HepG2 (cell line): ENCODE measurements around the gene LCP2. TPM values are rescaled to one million over a fixed set of nuclear protein-coding genes. Genes with fewer than 3 reads are reported as not detected.

Source experiments
- ATAC-seq: fragments of 200-7000 bp; cut with Tn5 transposase; 3 replicates; pipeline ENCODE4 v1.9.1; 2020; ENCODE audit warnings: mild to moderate bottlenecking, moderate library complexity
- BruUV-seq: library from RNA; stranded (reverse); fragments of 400-500 nt; replicated peaks from 2 replicates; lab custom pipeline; 2021; lab: Mats Ljungman, UMichigan
- CTCF ChIA-PET: fragments of 300-600 bp; formaldehyde crosslinking; extraction: SDS; loops from one replicate; lab custom pipeline; 2021; ENCODE audit warnings: low total read pairs, inconsistent platforms, low intra/inter-chr PET ratio; lab: Yijun Ruan, JAX
- POLR2A ChIA-PET: fragments of 350-600 bp; sonication (Branson Sonifier 250); formaldehyde crosslinking; loops from one replicate; lab custom pipeline; 2020; ENCODE audit warnings: antibody characterized with exemption, inconsistent platforms; lab: Yijun Ruan, JAX
- DNase-seq: peaks from one replicate; pipeline ENCODE4 v3.0.0-alpha.2; 2015; ENCODE audit warnings: low spot score
- FAIRE-seq: peaks from 3 replicates; lab custom pipeline; 2011; peaks lifted over from hg19 to GRCh38; lab: Jason Lieb, UNC
- H2AFZ ChIP-seq: one replicate; pipeline ENCODE4 v1.6.1; 2011; ENCODE audit warnings: low read length, inconsistent platforms
- H3K27ac ChIP-seq: fragments of 300-600 bp; 3 replicates; pipeline ENCODE4 v1.8.0; 2011; ENCODE audit warnings: mixed run types, mild to moderate bottlenecking, mixed read lengths, low read length, inconsistent platforms; ENCODE audit not compliant: insufficient read depth; ENCODE audit errors: extremely low read length
- H3K27me3 ChIP-seq, 2 experiments: fragments of 200-600 bp in 1 of 2; 2 replicates in 1 of 2; 3 replicates in 1 of 2; pipeline versions ENCODE4 v1.6.0 to v1.8.0; 2011; ENCODE audit warnings: low read length in 2 of 2, mild to moderate bottlenecking in 2 of 2, moderate library complexity in 2 of 2, inconsistent platforms in 1 of 2; ENCODE audit not compliant: insufficient read depth in 2 of 2, control insufficient read depth in 1 of 2
- H3K36me3 ChIP-seq, 2 experiments: fragments of 200-600 bp in 1 of 2; replicated peaks in 1 of 2; 2 replicates in 1 of 2; 3 replicates in 1 of 2; pipeline versions ENCODE4 v1.5.1 to v1.8.0; 2011; ENCODE audit warnings: low read length in 2 of 2, inconsistent platforms in 1 of 2; ENCODE audit not compliant: insufficient read depth in 2 of 2, control insufficient read depth in 1 of 2
- H3K4me1 ChIP-seq: 2 replicates; pipeline ENCODE4 v1.5.1; 2012; ENCODE audit warnings: low read length, inconsistent platforms; ENCODE audit not compliant: insufficient read depth
- H3K4me2 ChIP-seq: 2 replicates; pipeline ENCODE4 v1.6.0; 2011; ENCODE audit warnings: low read depth, low read length, inconsistent platforms
- H3K4me3 ChIP-seq, 3 experiments: fragments of 200-600 bp in 1 of 3; sonication (generic), shearing (Covaris generic) in 1 of 3; replicated peaks in 1 of 3; 2 replicates each; pipeline ENCODE4 v1.5.1; 2011 to 2016; ENCODE audit warnings: low read length in 3 of 3, inconsistent platforms in 2 of 3, low read depth in 2 of 3, mild to moderate bottlenecking in 2 of 3, control low read depth in 1 of 3, mixed read lengths in 1 of 3; ENCODE audit not compliant: insufficient read depth in 1 of 3
- H3K79me2 ChIP-seq: one replicate; pipeline ENCODE4 v1.6.1; 2011; ENCODE audit warnings: low read length, inconsistent platforms; ENCODE audit not compliant: insufficient read depth
- H3K9ac ChIP-seq: 2 replicates; pipeline ENCODE4 v1.6.0; 2011; ENCODE audit warnings: mild to moderate bottlenecking, low read depth, low read length, inconsistent platforms; ENCODE audit not compliant: insufficient read depth
- H3K9me3 ChIP-seq: 2 replicates; pipeline ENCODE4 v1.5.1; 2012; ENCODE audit warnings: mild to moderate bottlenecking, low read length
- H4K20me1 ChIP-seq: 2 replicates; pipeline ENCODE4 v1.6.0; 2011; ENCODE audit warnings: inconsistent platforms, mild to moderate bottlenecking, low read length, moderate library complexity; ENCODE audit not compliant: insufficient read depth
- ARHGAP35 ChIP-seq: sonication (generic); formaldehyde crosslinking; IDR thresholded peaks from 2 replicates; pipeline ENCODE4 v1.9.0; 2022; ENCODE audit warnings: mild to moderate bottlenecking, inconsistent platforms, moderate library complexity, missing genetic modification reagents, borderline replicate concordance
- CBX5 ChIP-seq: sonication (generic); formaldehyde crosslinking; IDR thresholded peaks from 2 replicates; pipeline ENCODE4 v1.4.0; 2020; ENCODE audit warnings: missing genetic modification reagents, borderline replicate concordance
- CSRNP2 ChIP-seq: sonication (generic); formaldehyde crosslinking; conservative IDR thresholded peaks from 2 replicates; pipeline ENCODE4 v1.8.0; 2022; ENCODE audit warnings: low read depth, missing genetic modification reagents
- FOSL1 ChIP-seq: sonication (generic); formaldehyde crosslinking; IDR thresholded peaks from 2 replicates; pipeline ENCODE4 v1.9.0; 2021; ENCODE audit warnings: missing genetic modification reagents, borderline replicate concordance
- HDAC2 ChIP-seq: sonication (generic); formaldehyde crosslinking; IDR thresholded peaks from 2 replicates; pipeline ENCODE4 v1.4.0; 2020; ENCODE audit warnings: missing genetic modification reagents
- HNF4G ChIP-seq, 2 experiments: sonication (generic) in 1 of 2; formaldehyde crosslinking in 1 of 2; IDR thresholded peaks; 2 replicates each; pipeline versions ENCODE4 v1.4.0 to v1.6.1; 2011 to 2020; ENCODE audit warnings: borderline replicate concordance in 2 of 2, low read depth in 2 of 2, mild to moderate bottlenecking in 2 of 2, low read length in 1 of 2, missing genetic modification reagents in 1 of 2, moderate library complexity in 1 of 2
- NFRKB ChIP-seq: fragments of 450-650 bp; IDR thresholded peaks from 2 replicates; pipeline ENCODE4 v1.6.1; 2017
- PHF5A ChIP-seq: IDR thresholded peaks from one replicate; pipeline ENCODE4 v1.6.1; 2018; ENCODE audit warnings: low read depth, missing genetic modification reagents; ENCODE audit not compliant: unreplicated experiment
- RXRA ChIP-seq: sonication (generic); formaldehyde crosslinking; IDR thresholded peaks from 2 replicates; pipeline ENCODE4 v1.5.1; 2020; ENCODE audit warnings: missing genetic modification reagents
- SALL1 ChIP-seq: sonication (generic); formaldehyde crosslinking; IDR thresholded peaks from 2 replicates; pipeline ENCODE4 v1.8.0; 2022; ENCODE audit warnings: mild to moderate bottlenecking, missing genetic modification reagents
- SYNCRIP ChIP-seq: fragments of 200-400 bp; formaldehyde crosslinking; IDR thresholded peaks from 2 replicates; pipeline ENCODE4 v1.6.1; 2018; ENCODE audit warnings: mild to moderate bottlenecking, low read depth, low read length; ENCODE audit not compliant: insufficient read depth
- TOE1 ChIP-seq: sonication (generic); formaldehyde crosslinking; IDR thresholded peaks from 2 replicates; pipeline ENCODE4 v1.4.0; 2020; ENCODE audit warnings: mild to moderate bottlenecking, missing genetic modification reagents
- ZFP41 ChIP-seq: sonication (generic); formaldehyde crosslinking; IDR thresholded peaks from 2 replicates; pipeline ENCODE4 v1.4.0; 2020; ENCODE audit warnings: mild to moderate bottlenecking, missing genetic modification reagents, borderline replicate concordance
- ZNF274 ChIP-seq: sonication (generic); formaldehyde crosslinking; IDR thresholded peaks from 2 replicates; pipeline ENCODE4 v1.5.1; 2020; ENCODE audit warnings: mild to moderate bottlenecking, missing genetic modification reagents
- ZNF577 ChIP-seq: sonication (generic); formaldehyde crosslinking; IDR thresholded peaks from 2 replicates; pipeline ENCODE4 v1.4.0; 2020; ENCODE audit warnings: mild to moderate bottlenecking, low read depth, missing genetic modification reagents, borderline replicate concordance
- ZNF672 ChIP-seq: sonication (generic); formaldehyde crosslinking; IDR thresholded peaks from 2 replicates; pipeline ENCODE4 v1.8.1; 2022; ENCODE audit warnings: missing genetic modification reagents
- WGBS: methylation state at CpG from one replicate; pipeline ENCODE4 v1.1.6; 2017; ENCODE audit warnings: low lambda C conversion rate; 5-methylcytosine and 5-hydroxymethylcytosine counted together
- in situ Hi-C: cut with HindIII; loops from 2 replicates; pipeline ENCODE4 v1.10.0; 2017; ENCODE audit warnings: low pct_unique_long_range_greater_than_20kb; ENCODE audit not compliant: extremely low pct_ligation_motif_present
- intact Hi-C: fragments of 100-400 bp; cut with micrococcal nuclease; formaldehyde crosslinking; loops from one replicate; pipeline ENCODE4 v1.10.0; 2022; ENCODE audit not compliant: unreplicated experiment
- polyA plus RNA-seq, 8 experiments: library from polyadenylated mRNA; depleted of rRNA in 3 of 8; stranded (reverse) in 7 of 8; unstranded in 1 of 8; fragments of >200 nt; fragmentation: Illumina TruSeq in 4 of 8; extraction: Trizol in 4 of 8; gene quantifications; 2 replicates each; pipeline versions ENCODE4 v1.2.1 to v1.2.3, GENCODE V29; 2011 to 2016; ENCODE audit warnings: low read depth in 4 of 8, missing spikeins in 1 of 8, mixed read lengths in 1 of 8; ENCODE audit not compliant: insufficient read depth in 1 of 8
- total RNA-seq, 5 experiments: library from RNA; depleted of rRNA; stranded (reverse); fragments of >200 nt; fragmentation: Illumina TruSeq; extraction: Trizol; gene quantifications; 2 replicates each; pipeline ENCODE4 v1.2.3, GENCODE V29; 2016; ENCODE audit warnings: low read depth in 1 of 5

Gene LCP2
- total and polyA plus RNA-seq, 2 of the 13 experiments (the other 11 are each of a cell fraction or from before 2014, with no cell fraction given) = not detected

DNA sequence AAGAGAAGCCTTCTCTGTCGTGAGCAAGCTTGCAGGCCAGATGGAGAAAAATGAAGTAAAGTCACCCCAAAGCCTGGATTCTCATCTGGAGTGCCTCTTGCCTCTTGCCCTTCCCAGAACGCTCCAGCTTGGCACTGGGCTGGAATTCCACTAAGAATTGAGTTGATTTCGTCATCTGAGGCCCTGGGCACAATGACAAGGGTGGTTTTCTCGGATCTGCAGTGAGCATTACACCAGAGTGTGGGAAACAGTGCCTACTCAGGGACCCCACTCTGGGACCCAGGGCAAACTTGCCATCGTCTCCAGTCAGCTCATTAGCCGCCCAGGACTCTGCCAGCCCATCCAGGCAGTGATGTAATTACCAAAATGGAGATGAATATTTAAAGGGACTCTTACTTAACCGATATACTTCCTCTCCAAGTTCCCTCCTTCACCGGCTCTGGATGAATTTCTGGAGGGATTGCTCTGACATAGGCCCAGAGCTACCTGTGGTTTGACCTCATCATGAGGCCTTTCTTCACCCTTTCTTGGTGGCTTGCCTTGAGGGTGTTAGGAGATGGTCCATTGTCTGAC lies 44.7 kb upstream of the LCP2 start:
- no peaks in the 10 kb centered on the region for H3K4me1 ChIP-seq
- ATAC-seq = no peak
- ChIA-PET CTCF (no interaction called here), POLR2A (no interaction called here)
- in situ Hi-C loops = no loop called here
- intact Hi-C loops = no loop called here
- H3K27me3 ChIP-seq = peaks cover 0 to 13% of the 10 kb centered on the region in 2 experiments; a peak in 3 of 5 replicates
- FAIRE-seq = no peak
- no peak for DNase-seq
- no peak overlapping the region for H2AFZ ChIP-seq
- H3K4me2 ChIP-seq = no peak overlapping the region
- H3K79me2 ChIP-seq = no peaks in the 10 kb centered on the region
- no peak for TF ChIP-seq HNF4G (IDR thresholded peaks at IDR 0.05; ENCODE audit: borderline replicate concordance, low read depth, low read length)
- TF ChIP-seq HNF4G (CRISPR knock-in tag; IDR thresholded peaks at IDR 0.05; ENCODE audit: borderline replicate concordance, low read depth) = no peak
- no peak for TF ChIP-seq RXRA (CRISPR knock-in tag)
- TF ChIP-seq TOE1 (CRISPR knock-in tag) = no peak
- TF ChIP-seq HDAC2 (CRISPR knock-in tag) = no peak
- no peak for TF ChIP-seq SALL1 (CRISPR knock-in tag)
- TF ChIP-seq ZFP41 (CRISPR knock-in tag) = no peak
- TF ChIP-seq FOSL1 (CRISPR knock-in tag) = no peak
- no peak for TF ChIP-seq ZNF672 (CRISPR knock-in tag)
- no peak for TF ChIP-seq NFRKB
- no peak for TF ChIP-seq CSRNP2 (CRISPR knock-in tag)
- TF ChIP-seq PHF5A (CRISPR knock-in tag) = no peak
- TF ChIP-seq ZNF577 = no peak
- no peak for TF ChIP-seq SYNCRIP
- TF ChIP-seq CBX5 (CRISPR knock-in tag) = no peak
- TF ChIP-seq ZNF274 = no peak
- no peak for TF ChIP-seq ARHGAP35 (CRISPR knock-in tag)
- H3K9me3 ChIP-seq = no peaks in the 10 kb centered on the region
- WGBS = 0% methylated on average over 8 of the region's 8 CpGs
- BruUV-seq = no TSS peak
- H3K36me3 ChIP-seq = no peaks in the 10 kb centered on the region
- H4K20me1 ChIP-seq = no peaks in the 10 kb centered on the region
- H3K9ac ChIP-seq = no peak overlapping the region
- H3K4me3 ChIP-seq = no peak overlapping the region
- no peak overlapping the region for H3K27ac ChIP-seq
